Measurements from ENCODE around the gene CFAP410. TPM values are rescaled to one million over a fixed set of nuclear protein-coding genes. Genes with fewer than 3 reads are reported as not detected.

CFAP410 gene
- total RNA-seq, 2 donors from 2014 or later, result 48.8 to 51.3 TPM

GRCh38 chr21:44294391-44295162 lies 44.6 kb downstream of the CFAP410 start:
- no peak for TF ChIP-seq CTCF (IDR thresholded peaks at IDR 0.05)
- H3K27ac ChIP-seq, result no peak overlapping the region
- H3K27me3 ChIP-seq (replicated peaks; ENCODE audit: insufficient read depth), result no peaks in the 10 kb centered on the region
- DNase-seq (ENCODE audit: low spot score) (no peak), ATAC-seq (ENCODE audit: insufficient number of reproducible peaks, low FRiP score, low read depth) (no peak)
- peaks cover 7 to 20% of the 10 kb centered on the region in 2 donors for H3K4me1 ChIP-seq (ENCODE audit: control insufficient read depth in 1 of 2, low read depth in 2 of 2)
- H3K36me3 ChIP-seq, result no peaks in the 10 kb centered on the region
- no peaks in the 10 kb centered on the region for H3K9me3 ChIP-seq
- H3K4me3 ChIP-seq, result no peak overlapping the region

- Histone ChIP-seq H3K27me3 (replicated peaks; ENCODE audit: insufficient read depth) (no peaks in the 10 kb centered on the region), H3K9me3 (no peaks in the 10 kb centered on the region), H3K27ac (no peak overlapping the region), H3K36me3 (no peaks in the 10 kb centered on the region), H3K4me1 (ENCODE audit: control insufficient read depth in 1 of 2, low read depth in 2 of 2) (peaks cover 2 to 15% of the 10 kb centered on the region in 2 donors), H3K4me3 (no peak overlapping the region)
- ATAC-seq (ENCODE audit: insufficient number of reproducible peaks, low FRiP score, low read depth) (no peak), DNase-seq (ENCODE audit: low spot score) (no peak)
- no peak for TF ChIP-seq CTCF (IDR thresholded peaks at IDR 0.05)
These were observed 45.5 kb downstream of the CFAP410 start for GRCh38 chr21:44293551-44294231.

- H3K4me1 ChIP-seq (ENCODE audit: control insufficient read depth in 1 of 2, low read depth in 2 of 2), result peaks cover 2 to 14% of the 10 kb centered on the region in 2 donors
- DNase-seq (ENCODE audit: low spot score) (no peak), ATAC-seq (ENCODE audit: insufficient number of reproducible peaks, low FRiP score, low read depth) (no peak)
- no peak overlapping the region for H3K27ac ChIP-seq
- no peak overlapping the region for H3K4me3 ChIP-seq
- TF ChIP-seq CTCF (IDR thresholded peaks at IDR 0.05), result no peak
- no peaks in the 10 kb centered on the region for H3K36me3 ChIP-seq
- no peaks in the 10 kb centered on the region for H3K9me3 ChIP-seq
- H3K27me3 ChIP-seq (replicated peaks; ENCODE audit: insufficient read depth), result no peaks in the 10 kb centered on the region
These were observed 46.4 kb downstream of the CFAP410 start for GRCh38 chr21:44292812-44293195.

GRCh38 chr21:44291936-44292811 lies 47.0 kb downstream of the CFAP410 start:
- DNase-seq (ENCODE audit: low spot score) (no peak), ATAC-seq (ENCODE audit: insufficient number of reproducible peaks, low FRiP score, low read depth) (no peak)
- no peaks in the 10 kb centered on the region for H3K9me3 ChIP-seq
- H3K4me3 ChIP-seq, result no peak overlapping the region
- H3K36me3 ChIP-seq, result no peaks in the 10 kb centered on the region
- no peak for TF ChIP-seq CTCF (IDR thresholded peaks at IDR 0.05)
- no peaks in the 10 kb centered on the region for H3K27me3 ChIP-seq (replicated peaks; ENCODE audit: insufficient read depth)
- peaks cover 2 to 8% of the 10 kb centered on the region in 2 donors for H3K4me1 ChIP-seq (ENCODE audit: control insufficient read depth in 1 of 2, low read depth in 2 of 2)
- H3K27ac ChIP-seq, result no peak overlapping the region
